Measurements from ENCODE around the gene KLF5.

GRCh38 chr13:73035660-73036059 is 23.1 kb upstream of the KLF5 start:
- TF ChIP-seq SUZ12 (IDR thresholded peaks at IDR 0.05; ENCODE audit: unreplicated experiment) = no peak
- TF ChIP-seq BRCA1 (IDR thresholded peaks at IDR 0.05; ENCODE audit: low read depth, low read length) = no peak
- TF ChIP-seq SPI1 (IDR thresholded peaks at IDR 0.05; ENCODE audit: borderline replicate concordance, insufficient read depth, low read depth, low read length) = no peak
- TF ChIP-seq CTCF (IDR thresholded peaks at IDR 0.05 in 2 of 3, conservative IDR thresholded peaks at IDR 0.05 in 1 of 3; ENCODE audit: control insufficient read depth in 2 of 3, extremely low read depth in 1 of 3, insufficient read depth in 1 of 3, low read depth in 3 of 3, low read length in 3 of 3) = no peak
- TF ChIP-seq KDM1A (IDR thresholded peaks at IDR 0.05; ENCODE audit: borderline replicate concordance) = no peak
- no peak for TF ChIP-seq ELK1 (IDR thresholded peaks at IDR 0.05; ENCODE audit: low read depth, low read length)
- TF ChIP-seq PML (IDR thresholded peaks at IDR 0.05; ENCODE audit: low read length) = no peak
- no peak for TF ChIP-seq GABPA (IDR thresholded peaks at IDR 0.05; ENCODE audit: low read depth)
- no peak for TF ChIP-seq RCOR1 (conservative IDR thresholded peaks at IDR 0.05; ENCODE audit: low read depth, low read length)
- no peak for TF ChIP-seq POU2F2 (IDR thresholded peaks at IDR 0.05; ENCODE audit: borderline replicate concordance, low read depth, low read length)
- TF ChIP-seq SREBF1 (IDR thresholded peaks at IDR 0.05; ENCODE audit: low read length) = no peak
- no peak for TF ChIP-seq CBX3 (IDR thresholded peaks at IDR 0.05; ENCODE audit: borderline replicate concordance, low read depth)

Measured in GM12878 (cell line).